Measurements from ENCODE around the gene CHST13.

CHST13 gene

DNA sequence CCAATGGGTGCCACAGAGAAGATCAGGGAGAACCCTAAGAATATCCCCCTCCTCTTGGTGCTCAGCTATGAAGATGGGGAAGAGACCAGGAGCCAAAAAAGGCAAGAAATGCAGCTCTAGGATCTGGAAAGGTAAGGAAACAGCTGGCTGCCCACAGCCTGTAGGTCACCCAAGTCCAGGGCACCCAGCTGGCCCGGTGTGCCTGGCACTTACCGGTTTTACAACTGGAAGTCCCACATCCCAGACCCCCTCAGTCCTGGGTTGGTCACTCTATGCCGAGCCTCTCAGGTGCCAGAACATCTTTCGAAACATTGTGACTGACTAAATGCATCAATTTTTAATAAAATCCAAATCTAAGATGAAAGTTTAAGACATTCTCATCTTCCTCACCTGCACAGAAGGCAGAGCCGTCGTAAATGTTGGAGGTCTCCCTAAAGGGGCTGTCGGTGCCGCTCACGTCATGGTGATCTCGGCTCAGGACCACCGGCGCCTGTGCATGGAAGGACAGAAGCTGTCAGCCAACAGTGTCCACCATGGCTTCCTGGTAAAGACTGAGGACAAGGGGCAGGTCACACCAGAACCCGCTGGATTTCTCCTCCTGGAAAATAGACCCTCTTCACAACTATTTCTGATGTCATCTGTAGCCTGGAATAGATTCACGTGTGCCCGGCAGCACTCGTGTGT is 34.9 kb upstream of the CHST13 start:
- Histone ChIP-seq H4K8ac (ENCODE audit: low read depth, low read length) (no peak overlapping the region), H2AFZ (ENCODE audit: insufficient read depth, low read length, poor library complexity) (no peak overlapping the region), H3K9me3 (ENCODE audit: insufficient read depth, low read depth, low read length) (no peaks in the 10 kb centered on the region), H3K4ac (ENCODE audit: low read depth, low read length) (no peak overlapping the region), H3K79me1 (ENCODE audit: low read length) (no peaks in the 10 kb centered on the region), H3K27me3 (ENCODE audit: insufficient read depth, low read length) (no peaks in the 10 kb centered on the region), H3K27ac (ENCODE audit: low read depth, low read length) (no peak overlapping the region), H2BK12ac (ENCODE audit: low read length) (no peak overlapping the region), H3K4me3 (ENCODE audit: low read depth, low read length) (no peak overlapping the region), H3K4me1 (ENCODE audit: control insufficient read depth in 1 of 2, insufficient read depth in 2 of 2, low read length in 2 of 2) (peaks cover 0 to 9% of the 10 kb centered on the region in 2 experiments), H3K9ac (ENCODE audit: low read length) (no peak overlapping the region), H3K79me2 (ENCODE audit: control insufficient read depth, insufficient read depth, low read length, poor library complexity) (no peaks in the 10 kb centered on the region), H2BK5ac (ENCODE audit: low read depth, low read length, poor library complexity) (no peak overlapping the region), H3K18ac (ENCODE audit: low read length) (no peak overlapping the region), H3K36me3 (ENCODE audit: control insufficient read depth in 1 of 2, insufficient read depth in 2 of 2, low read length in 2 of 2) (no peaks in the 10 kb centered on the region), H4K12ac (ENCODE audit: low read depth, low read length) (no peak overlapping the region), H3K4me2 (ENCODE audit: low read length) (no peak overlapping the region), H2AK5ac (ENCODE audit: low read length) (no peak overlapping the region), H3K23ac (ENCODE audit: low read length) (no peak overlapping the region), H4K91ac (ENCODE audit: low read depth, low read length) (no peak overlapping the region), H2BK120ac (ENCODE audit: insufficient read depth, low read length, poor library complexity) (no peak overlapping the region), H3K14ac (ENCODE audit: low read length) (no peak overlapping the region)
- WGBS (ENCODE audit: extremely low coverage, insufficient coverage, insufficient read length), result no CpG with 5 or more reads among the region's 16 CpGs
- DNase-seq, result no peak

DNA sequence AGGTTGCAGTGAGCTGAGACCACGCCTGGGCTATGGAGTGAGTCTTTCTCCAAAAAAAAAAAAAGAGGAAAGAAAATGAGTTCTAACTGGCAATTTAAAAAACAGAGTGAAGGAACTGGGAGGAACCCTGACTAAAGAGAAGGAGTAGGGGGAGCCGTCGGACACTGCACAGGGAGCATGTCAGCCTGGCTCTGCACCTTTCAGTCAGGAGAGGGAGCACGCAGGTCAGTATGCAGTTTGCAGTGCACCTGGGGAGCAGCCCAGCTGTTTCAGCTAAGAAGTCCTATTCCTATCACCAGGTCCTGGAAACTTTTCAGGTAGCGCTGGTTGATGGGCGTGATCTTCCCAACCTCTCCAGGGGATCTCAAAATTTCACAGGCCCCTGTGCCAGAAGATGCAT is 33.3 kb upstream of the CHST13 start:
- H2BK12ac ChIP-seq (ENCODE audit: low read length), result no peak overlapping the region
- H3K79me1 ChIP-seq (ENCODE audit: low read length), result no peaks in the 10 kb centered on the region
- no peaks in the 10 kb centered on the region for H3K27me3 ChIP-seq (ENCODE audit: insufficient read depth, low read length)
- H2AFZ ChIP-seq (ENCODE audit: insufficient read depth, low read length, poor library complexity), result no peak overlapping the region
- H3K9me3 ChIP-seq (ENCODE audit: insufficient read depth, low read depth, low read length), result no peaks in the 10 kb centered on the region
- no peak overlapping the region for H3K9ac ChIP-seq (ENCODE audit: low read length)
- H2BK5ac ChIP-seq (ENCODE audit: low read depth, low read length, poor library complexity), result no peak overlapping the region
- H4K12ac ChIP-seq (ENCODE audit: low read depth, low read length), result no peak overlapping the region
- no peak overlapping the region for H3K14ac ChIP-seq (ENCODE audit: low read length)
- H3K36me3 ChIP-seq (ENCODE audit: control insufficient read depth in 1 of 2, insufficient read depth in 2 of 2, low read length in 2 of 2), result no peaks in the 10 kb centered on the region
- no peak overlapping the region for H3K4me3 ChIP-seq (ENCODE audit: low read depth, low read length)
- no peak overlapping the region for H3K4me2 ChIP-seq (ENCODE audit: low read length)
- no peak overlapping the region for H3K4ac ChIP-seq (ENCODE audit: low read depth, low read length)
- no peak overlapping the region for H3K27ac ChIP-seq (ENCODE audit: low read depth, low read length)
- DNase-seq, result no peak
- WGBS (ENCODE audit: extremely low coverage, insufficient coverage, insufficient read length), result no CpG with 5 or more reads among the region's 6 CpGs
- H2BK120ac ChIP-seq (ENCODE audit: insufficient read depth, low read length, poor library complexity), result no peak overlapping the region
- H4K8ac ChIP-seq (ENCODE audit: low read depth, low read length), result no peak overlapping the region
- H4K91ac ChIP-seq (ENCODE audit: low read depth, low read length), result no peak overlapping the region
- no peak overlapping the region for H3K18ac ChIP-seq (ENCODE audit: low read length)
- H3K79me2 ChIP-seq (ENCODE audit: control insufficient read depth, insufficient read depth, low read length, poor library complexity), result no peaks in the 10 kb centered on the region
- H3K23ac ChIP-seq (ENCODE audit: low read length), result no peak overlapping the region
- peaks cover 0 to 9% of the 10 kb centered on the region in 2 experiments for H3K4me1 ChIP-seq (ENCODE audit: control insufficient read depth in 1 of 2, insufficient read depth in 2 of 2, low read length in 2 of 2)
- H2AK5ac ChIP-seq (ENCODE audit: low read length), result no peak overlapping the region

DNA sequence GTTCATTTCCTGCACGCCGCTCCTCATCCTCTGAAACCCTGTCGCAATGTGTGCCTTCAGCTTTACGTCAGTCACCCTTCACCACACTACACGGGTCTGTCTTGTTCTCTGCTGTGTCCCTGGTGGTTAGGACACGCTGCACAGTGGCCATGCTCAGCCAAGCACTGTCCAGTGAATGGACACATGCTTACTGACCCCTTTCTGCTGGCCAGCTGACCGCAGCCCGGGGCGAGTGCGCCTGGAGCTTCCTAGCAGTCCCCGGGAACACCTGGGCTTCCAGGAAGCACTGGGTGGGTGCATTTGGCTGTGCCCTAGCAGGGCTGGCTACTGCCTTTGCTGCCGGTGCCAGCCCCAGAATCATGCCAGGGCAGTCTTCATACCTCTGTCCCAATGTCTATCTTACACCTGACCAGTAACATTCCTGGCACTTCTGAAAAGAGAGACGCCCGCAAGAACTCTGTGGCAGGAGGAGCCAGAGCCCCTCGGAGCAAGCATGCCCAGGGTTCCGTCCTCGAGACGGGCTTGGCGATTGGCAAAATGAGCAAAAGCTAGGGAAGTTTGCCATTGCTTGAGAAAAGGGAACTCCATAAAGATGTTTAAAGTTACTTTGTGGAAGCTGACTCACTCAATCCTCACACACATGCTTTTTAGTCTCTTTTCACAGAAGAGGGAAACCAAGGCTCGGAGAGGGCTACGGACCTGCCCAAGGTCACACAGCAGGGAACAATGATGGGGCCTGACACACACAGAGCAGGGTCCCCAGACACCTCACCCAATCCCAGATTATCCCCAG is 32.5 kb upstream of the CHST13 start:
- H2BK12ac ChIP-seq (ENCODE audit: low read length), result no peak overlapping the region
- H2AFZ ChIP-seq (ENCODE audit: insufficient read depth, low read length, poor library complexity), result no peak overlapping the region
- H3K27me3 ChIP-seq (ENCODE audit: insufficient read depth, low read length), result no peaks in the 10 kb centered on the region
- H3K9ac ChIP-seq (ENCODE audit: low read length), result no peak overlapping the region
- no peak overlapping the region for H3K14ac ChIP-seq (ENCODE audit: low read length)
- H4K8ac ChIP-seq (ENCODE audit: low read depth, low read length), result no peak overlapping the region
- DNase-seq, result no peak
- no CpG with 5 or more reads among the region's 21 CpGs for WGBS (ENCODE audit: extremely low coverage, insufficient coverage, insufficient read length)
- H4K12ac ChIP-seq (ENCODE audit: low read depth, low read length), result no peak overlapping the region
- no peak overlapping the region for H2BK5ac ChIP-seq (ENCODE audit: low read depth, low read length, poor library complexity)
- H3K9me3 ChIP-seq (ENCODE audit: insufficient read depth, low read depth, low read length), result no peaks in the 10 kb centered on the region
- H3K23ac ChIP-seq (ENCODE audit: low read length), result no peak overlapping the region
- H2BK120ac ChIP-seq (ENCODE audit: insufficient read depth, low read length, poor library complexity), result no peak overlapping the region
- no peaks in the 10 kb centered on the region for H3K36me3 ChIP-seq (ENCODE audit: control insufficient read depth in 1 of 2, insufficient read depth in 2 of 2, low read length in 2 of 2)
- H3K4me1 ChIP-seq (ENCODE audit: control insufficient read depth in 1 of 2, insufficient read depth in 2 of 2, low read length in 2 of 2), result peaks cover 0 to 9% of the 10 kb centered on the region in 2 experiments
- no peak overlapping the region for H3K18ac ChIP-seq (ENCODE audit: low read length)
- peak overlapping the region; percentile 6 for H3K4me3 ChIP-seq (ENCODE audit: low read depth, low read length)
- no peak overlapping the region for H3K4ac ChIP-seq (ENCODE audit: low read depth, low read length)
- H4K91ac ChIP-seq (ENCODE audit: low read depth, low read length), result no peak overlapping the region
- H3K79me1 ChIP-seq (ENCODE audit: low read length), result no peaks in the 10 kb centered on the region
- H3K79me2 ChIP-seq (ENCODE audit: control insufficient read depth, insufficient read depth, low read length, poor library complexity), result no peaks in the 10 kb centered on the region
- H3K27ac ChIP-seq (ENCODE audit: low read depth, low read length), result no peak overlapping the region
- no peak overlapping the region for H2AK5ac ChIP-seq (ENCODE audit: low read length)
- H3K4me2 ChIP-seq (ENCODE audit: low read length), result no peak overlapping the region

DNA sequence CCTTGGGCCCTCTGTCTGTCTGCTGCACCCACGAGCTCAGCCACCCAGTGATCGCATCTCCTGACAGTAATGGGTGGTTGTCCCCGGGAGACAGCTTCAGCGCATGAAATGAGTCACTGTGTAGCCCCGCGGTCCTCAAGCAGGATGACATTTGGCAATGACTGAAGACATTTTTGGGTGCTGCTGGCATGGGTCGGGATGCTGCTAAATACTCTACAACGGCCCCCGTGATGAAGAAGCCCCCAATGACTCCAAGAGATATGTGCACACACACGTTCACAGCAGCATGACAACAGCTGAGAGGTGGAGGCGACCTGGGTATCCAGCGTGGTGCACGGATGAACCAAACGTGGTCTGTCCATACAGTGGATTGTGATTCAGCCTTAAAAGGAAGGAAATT is 30.9 kb upstream of the CHST13 start:
- Histone ChIP-seq H3K27me3 (ENCODE audit: insufficient read depth, low read length) (no peaks in the 10 kb centered on the region), H2AK5ac (ENCODE audit: low read length) (no peak overlapping the region), H2BK120ac (ENCODE audit: insufficient read depth, low read length, poor library complexity) (no peak overlapping the region), H3K18ac (ENCODE audit: low read length) (no peak overlapping the region), H2BK12ac (ENCODE audit: low read length) (no peak overlapping the region), H3K79me1 (ENCODE audit: low read length) (no peaks in the 10 kb centered on the region), H4K12ac (ENCODE audit: low read depth, low read length) (no peak overlapping the region), H3K14ac (ENCODE audit: low read length) (no peak overlapping the region), H3K9ac (ENCODE audit: low read length) (no peak overlapping the region), H3K9me3 (ENCODE audit: insufficient read depth, low read depth, low read length) (no peaks in the 10 kb centered on the region), H3K36me3 (ENCODE audit: control insufficient read depth in 1 of 2, insufficient read depth in 2 of 2, low read length in 2 of 2) (no peaks in the 10 kb centered on the region), H3K4me3 (ENCODE audit: low read depth, low read length) (no peak overlapping the region), H3K79me2 (ENCODE audit: control insufficient read depth, insufficient read depth, low read length, poor library complexity) (no peaks in the 10 kb centered on the region), H4K91ac (ENCODE audit: low read depth, low read length) (no peak overlapping the region), H3K4ac (ENCODE audit: low read depth, low read length) (no peak overlapping the region), H3K23ac (ENCODE audit: low read length) (no peak overlapping the region), H4K8ac (ENCODE audit: low read depth, low read length) (no peak overlapping the region), H3K27ac (ENCODE audit: low read depth, low read length) (no peak overlapping the region), H2BK5ac (ENCODE audit: low read depth, low read length, poor library complexity) (no peak overlapping the region), H3K4me2 (ENCODE audit: low read length) (no peak overlapping the region), H3K4me1 (ENCODE audit: control insufficient read depth in 1 of 2, insufficient read depth in 2 of 2, low read length in 2 of 2) (peaks cover 0 to 1% of the 10 kb centered on the region in 2 experiments), H2AFZ (ENCODE audit: insufficient read depth, low read length, poor library complexity) (no peak overlapping the region)
- no CpG with 5 or more reads among the region's 14 CpGs for WGBS (ENCODE audit: extremely low coverage, insufficient coverage, insufficient read length)
- no peak for DNase-seq

Measured in trophoblast cell (in vitro differentiated cells and primary cell).